CD14-positive monocyte (primary cell): ENCODE measurements around the gene SRSF4. TPM values are rescaled to one million over a fixed set of nuclear protein-coding genes. Genes with fewer than 3 reads are reported as not detected.

ENCODE experiments used
- DNase-seq, 3 donors: peaks; one replicate each; pipeline ENCODE4 v3.0.0-alpha.2; 2011 to 2022
- H2AFZ ChIP-seq: 2 replicates; pipeline ENCODE4 v1.6.0; 2012; ENCODE audit warnings: mild to moderate bottlenecking, low read depth, low read length, inconsistent platforms; ENCODE audit not compliant: insufficient read depth, poor library complexity, severe bottlenecking
- H3K27ac ChIP-seq, 2 donors: 1 replicate in 1 of 2; 2 replicates in 1 of 2; pipeline ENCODE4 v1.5.1; 2012 to 2013; ENCODE audit warnings: low read length in 2 of 2, control low read depth in 1 of 2, inconsistent platforms in 1 of 2, low read depth in 1 of 2, mild to moderate bottlenecking in 1 of 2
- H3K27me3 ChIP-seq, 2 donors: one replicate each; pipeline versions ENCODE4 v1.6.0 to v1.6.1; 2011 to 2013; ENCODE audit warnings: low read length in 2 of 2; ENCODE audit not compliant: control insufficient read depth in 2 of 2, insufficient read depth in 2 of 2
- H3K36me3 ChIP-seq, 2 donors: replicated peaks in 1 of 2; 1 replicate in 1 of 2; 2 replicates in 1 of 2; pipeline versions ENCODE4 v1.5.1 to v1.6.1; 2012 to 2013; ENCODE audit warnings: low read length in 2 of 2, control low read depth in 1 of 2, inconsistent platforms in 1 of 2, mild to moderate bottlenecking in 1 of 2; ENCODE audit not compliant: insufficient read depth in 2 of 2, control insufficient read depth in 1 of 2
- H3K4me1 ChIP-seq, 2 donors: 1 replicate in 1 of 2; 2 replicates in 1 of 2; pipeline versions ENCODE4 v1.5.1 to v1.6.1; 2012 to 2013; ENCODE audit warnings: low read length in 2 of 2, control low read depth in 1 of 2, inconsistent platforms in 1 of 2, mild to moderate bottlenecking in 1 of 2, moderate library complexity in 1 of 2; ENCODE audit not compliant: insufficient read depth in 2 of 2, control insufficient read depth in 1 of 2
- H3K4me2 ChIP-seq: replicated peaks from 2 replicates; pipeline ENCODE3; 2012; ENCODE audit warnings: low read length, moderate library complexity, mild to moderate bottlenecking; ENCODE audit not compliant: poor library complexity, severe bottlenecking; ENCODE audit errors: extremely low read depth
- H3K4me3 ChIP-seq, 3 experiments: fragments of 200-600 bp in 1 of 3; sonication (generic) in 1 of 3; replicated peaks in 1 of 3; 1 replicate in 2 of 3; 2 replicates in 1 of 3; pipeline ENCODE4 v1.5.1; 2011 to 2013; ENCODE audit warnings: low read length in 3 of 3, mild to moderate bottlenecking in 3 of 3, control low read depth in 2 of 3, low read depth in 2 of 3, inconsistent platforms in 1 of 3, moderate library complexity in 1 of 3
- H3K79me2 ChIP-seq: 2 replicates; pipeline ENCODE4 v1.6.0; 2012; ENCODE audit warnings: mild to moderate bottlenecking, control low read depth, inconsistent platforms, low read length, moderate library complexity; ENCODE audit not compliant: insufficient read depth
- H3K9ac ChIP-seq: 2 replicates; pipeline ENCODE4 v1.6.0; 2017; ENCODE audit warnings: low read length, mild to moderate bottlenecking; ENCODE audit not compliant: insufficient read depth, poor library complexity, severe bottlenecking
- H3K9me3 ChIP-seq, 2 donors: replicated peaks in 1 of 2; 1 replicate in 1 of 2; 2 replicates in 1 of 2; pipeline versions ENCODE4 v1.5.1 to v1.6.1; 2012 to 2013; ENCODE audit warnings: low read length in 2 of 2, control low read depth in 1 of 2; ENCODE audit not compliant: control insufficient read depth in 1 of 2, insufficient read depth in 1 of 2
- H4K20me1 ChIP-seq: 2 replicates; pipeline ENCODE4 v1.6.0; 2012; ENCODE audit warnings: mild to moderate bottlenecking, low read length, control low read depth, moderate library complexity; ENCODE audit not compliant: insufficient read depth
- H3K27ac Mint-ChIP-seq, 7 donors: one replicate each; pipeline ENCODE4 v1.8.0; 2020; ENCODE audit warnings: mild to moderate bottlenecking in 7 of 7, mixed read lengths in 7 of 7, moderate library complexity in 6 of 7, inconsistent platforms in 2 of 7
- H3K27me3 Mint-ChIP-seq, 3 donors: one replicate each; pipeline ENCODE4 v1.8.0; 2021 to 2022; ENCODE audit warnings: low read depth in 3 of 3, mild to moderate bottlenecking in 3 of 3, mixed read lengths in 3 of 3, moderate library complexity in 3 of 3, inconsistent platforms in 1 of 3
- H3K36me3 Mint-ChIP-seq, 2 donors: one replicate each; pipeline ENCODE4 v1.8.0; 2020; ENCODE audit warnings: mixed read lengths in 2 of 2, inconsistent platforms in 1 of 2, mild to moderate bottlenecking in 1 of 2
- H3K4me1 Mint-ChIP-seq: one replicate; pipeline ENCODE4 v1.8.0; 2020; ENCODE audit warnings: mild to moderate bottlenecking, mixed read lengths
- H3K4me3 Mint-ChIP-seq, 2 donors: one replicate each; pipeline ENCODE4 v1.8.0; 2020; ENCODE audit warnings: mild to moderate bottlenecking in 2 of 2, mixed read lengths in 2 of 2, moderate library complexity in 1 of 2
- H3K9me3 Mint-ChIP-seq, 7 donors: one replicate each; pipeline ENCODE4 v1.8.0; 2020 to 2022; ENCODE audit warnings: mixed read lengths in 7 of 7, mild to moderate bottlenecking in 6 of 7, moderate library complexity in 6 of 7, inconsistent platforms in 2 of 7
- WGBS: methylation state at CpG from one replicate; pipeline ENCODE4 v1.1.5; 2013; ENCODE audit warnings: missing lambda C conversion rate; ENCODE audit not compliant: insufficient coverage; 5-methylcytosine and 5-hydroxymethylcytosine counted together
- intact Hi-C, 2 donors: fragments of 100-400 bp; cut with micrococcal nuclease; formaldehyde crosslinking; loops; one replicate each; pipeline versions ENCODE4 v1.15.0 to v1.15.1; 2023
- polyA plus RNA-seq, 3 donors: library from polyadenylated mRNA; depleted of rRNA in 1 of 3; unstranded in 2 of 3; stranded (reverse) in 1 of 3; fragments of 300-500 nt in 2 of 3; fragments of >200 nt in 1 of 3; fragmentation: Illumina TruSeq in 2 of 3; gene quantifications; 1 replicate in 2 of 3; 2 replicates in 1 of 3; pipeline ENCODE4 v1.2.3, GENCODE V29; 2012 to 2021
- TF ChIP-seq, protein P1 (sequence below): fragments of 200-600 bp; IDR thresholded peaks from one replicate; pipeline ENCODE4 v1.8.0; 2022; ENCODE audit warnings: antibody characterized with exemption, mild to moderate bottlenecking

SRSF4 gene
- polyA plus RNA-seq, 3 donors, result 38.4 to 66.8 (median 55.5) TPM

DNA sequence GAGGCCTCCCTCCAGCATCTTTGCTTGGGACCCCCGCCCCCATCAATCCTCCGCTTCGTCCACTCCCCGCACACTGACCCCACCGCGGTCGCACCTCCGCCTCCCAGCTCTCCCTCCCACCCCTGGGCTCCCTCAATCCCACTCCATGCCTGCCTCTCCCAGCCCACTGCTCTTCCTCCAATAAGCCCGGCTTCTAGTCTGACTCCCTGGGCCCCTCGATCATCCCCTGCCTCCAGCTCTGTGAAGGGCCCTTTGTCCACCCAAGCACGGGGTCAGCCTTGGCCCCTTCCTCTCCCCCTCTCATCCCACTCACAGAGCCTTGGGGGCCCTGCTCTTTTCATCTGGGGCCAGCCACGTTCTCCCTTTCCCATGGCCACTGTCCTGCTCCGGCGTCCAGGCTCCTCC is 56.5 kb downstream of the SRSF4 start:
- Histone ChIP-seq H3K4me2 (peak overlapping the region; percentile 80), H3K9ac (no peak overlapping the region), H3K9me3 (peaks cover 0 to 10% of the 10 kb centered on the region in 2 donors), H3K27me3 (peaks cover 32 to 62% of the 10 kb centered on the region in 2 donors), H3K4me3 (peak overlapping the region in 1 of 3 experiments; percentile 70), H2AFZ (no peak overlapping the region), H4K20me1 (peaks cover 6% of the 10 kb centered on the region), H3K36me3 (no peaks in the 10 kb centered on the region), H3K27ac (no peak overlapping the region), H3K4me1 (peaks cover 20 to 35% of the 10 kb centered on the region in 2 donors), H3K79me2 (no peaks in the 10 kb centered on the region)
- Mint-ChIP-seq H3K4me1 (peaks cover 10% of the 10 kb centered on the region), H3K27ac (no peak overlapping the region), H3K9me3 (peaks cover 0 to 15% (median 4%) of the 10 kb centered on the region in 7 donors), H3K4me3 (peak overlapping the region; percentile 40 to 65), H3K27me3 (peaks cover 55 to 93% (median 65%) of the 10 kb centered on the region in 3 donors), H3K36me3 (peaks cover 3 to 6% of the 10 kb centered on the region in 2 donors)
- TF ChIP-seq, protein P1, sequence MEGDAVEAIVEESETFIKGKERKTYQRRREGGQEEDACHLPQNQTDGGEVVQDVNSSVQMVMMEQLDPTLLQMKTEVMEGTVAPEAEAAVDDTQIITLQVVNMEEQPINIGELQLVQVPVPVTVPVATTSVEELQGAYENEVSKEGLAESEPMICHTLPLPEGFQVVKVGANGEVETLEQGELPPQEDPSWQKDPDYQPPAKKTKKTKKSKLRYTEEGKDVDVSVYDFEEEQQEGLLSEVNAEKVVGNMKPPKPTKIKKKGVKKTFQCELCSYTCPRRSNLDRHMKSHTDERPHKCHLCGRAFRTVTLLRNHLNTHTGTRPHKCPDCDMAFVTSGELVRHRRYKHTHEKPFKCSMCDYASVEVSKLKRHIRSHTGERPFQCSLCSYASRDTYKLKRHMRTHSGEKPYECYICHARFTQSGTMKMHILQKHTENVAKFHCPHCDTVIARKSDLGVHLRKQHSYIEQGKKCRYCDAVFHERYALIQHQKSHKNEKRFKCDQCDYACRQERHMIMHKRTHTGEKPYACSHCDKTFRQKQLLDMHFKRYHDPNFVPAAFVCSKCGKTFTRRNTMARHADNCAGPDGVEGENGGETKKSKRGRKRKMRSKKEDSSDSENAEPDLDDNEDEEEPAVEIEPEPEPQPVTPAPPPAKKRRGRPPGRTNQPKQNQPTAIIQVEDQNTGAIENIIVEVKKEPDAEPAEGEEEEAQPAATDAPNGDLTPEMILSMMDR, result no peak
- WGBS, result 81% methylated on average over 14 of the region's 14 CpGs
- intact Hi-C loops, result no loop called here
- DNase-seq, result no peak

- Histone ChIP-seq H2AFZ (peak overlapping the region; percentile 70), H3K4me1 (peaks cover 20 to 35% of the 10 kb centered on the region in 2 donors), H3K4me2 (peak overlapping the region; percentile 80), H3K27me3 (peaks cover 32 to 63% of the 10 kb centered on the region in 2 donors), H4K20me1 (peaks cover 6% of the 10 kb centered on the region), H3K4me3 (peak overlapping the region; percentile 4 to 70 (median 21)), H3K79me2 (no peaks in the 10 kb centered on the region), H3K36me3 (no peaks in the 10 kb centered on the region), H3K9me3 (peaks cover 0 to 12% of the 10 kb centered on the region in 2 donors), H3K27ac (no peak overlapping the region), H3K9ac (peak overlapping the region; percentile 32)
- WGBS, result 6% methylated on average over 85 of the region's 85 CpGs
- H3K27me3 Mint-ChIP-seq, result peaks cover 61 to 92% (median 70%) of the 10 kb centered on the region in 3 donors
- DNase-seq, result peak in 1 of 3 donors; percentile 10
- intact Hi-C loops, result no loop called here
- peaks cover 10% of the 10 kb centered on the region for H3K4me1 Mint-ChIP-seq
- peak overlapping the region; percentile 64 to 81 for H3K4me3 Mint-ChIP-seq
- no peak overlapping the region for H3K27ac Mint-ChIP-seq
- H3K36me3 Mint-ChIP-seq, result peaks cover 10 to 12% of the 10 kb centered on the region in 2 donors
- TF ChIP-seq, protein P1, result no peak
- H3K9me3 Mint-ChIP-seq, result peaks cover 0 to 15% (median 3%) of the 10 kb centered on the region in 7 donors
These were observed 57.1 kb downstream of the SRSF4 start for GRCh38 chr1:29124366-29125236.
